Fibroblast of pulmonary artery (primary cell): Measurements from ENCODE around the gene IKBKE.
A peak's percentile ranks its signal among the peaks of the same experiment; 100 is the strongest.

ENCODE experiments used
- DNase-seq: peaks from one replicate; pipeline ENCODE4 v3.0.0-alpha.2; 2010; ENCODE audit warnings: low read depth
- H3K4me3 ChIP-seq: replicated peaks from 2 replicates; pipeline ENCODE4 v1.5.1; 2011; ENCODE audit warnings: low read depth, mild to moderate bottlenecking, control low read depth, low read length, moderate library complexity
- CTCF ChIP-seq: IDR thresholded peaks from 2 replicates; pipeline ENCODE4 v1.5.1; 2011; ENCODE audit warnings: mild to moderate bottlenecking, control low read depth, low read length, inconsistent platforms; ENCODE audit errors: missing control alignments

The IKBKE gene

GRCh38 chr1:206538901-206539640 lies 68.8 kb downstream of the IKBKE start:
- no peak overlapping the region for H3K4me3 ChIP-seq
- no peak for DNase-seq
- no peak for TF ChIP-seq CTCF

- no peak overlapping the region for H3K4me3 ChIP-seq
- no peak for TF ChIP-seq CTCF
- no peak for DNase-seq
Measured at GRCh38 chr1:206540044-206540780, 69.9 kb downstream of the IKBKE start.

GRCh38 chr1:206541236-206541833 lies 71.1 kb downstream of the IKBKE start:
- no peak overlapping the region for H3K4me3 ChIP-seq
- TF ChIP-seq CTCF, result no peak
- no peak for DNase-seq

- DNase-seq, result peak; percentile 53
- H3K4me3 ChIP-seq, result no peak overlapping the region
- TF ChIP-seq CTCF, result peak; percentile 86
Measured at GRCh38 chr1:206544562-206545257, 74.4 kb downstream of the IKBKE start.

GRCh38 chr1:206545351-206545750 lies 75.1 kb downstream of the IKBKE start:
- TF ChIP-seq CTCF, result no peak
- no peak for DNase-seq
- no peak overlapping the region for H3K4me3 ChIP-seq
